ENCODE data around the gene NPIPB8. TPM values are rescaled to one million over a fixed set of nuclear protein-coding genes. Genes with fewer than 3 reads are reported as not detected.
A peak's percentile ranks its signal among the peaks of the same experiment; 100 is the strongest.

NPIPB8 gene
- total and polyA plus RNA-seq, 2 of the 13 experiments (the other 11 are each of a cell fraction or from before 2014, with no cell fraction given) = 0.49 to 2.3 TPM

- TF ChIP-seq CSRNP1 (CRISPR knock-in tag; IDR thresholded peaks at IDR 0.05) (no peak), ZNF550 (CRISPR knock-in tag; IDR thresholded peaks at IDR 0.05; ENCODE audit: borderline replicate concordance) (peak; percentile 74; the same call in 1 of the 2 replicates), AGO2 (optimal IDR thresholded peaks at IDR 0.05; ENCODE audit: low read depth, low read length) (no peak), ZNF7 (CRISPR knock-in tag; IDR thresholded peaks at IDR 0.05) (peak; percentile 26; the same call in 1 of the 2 replicates), ZNF761 (CRISPR knock-in tag; conservative IDR thresholded peaks at IDR 0.05) (no peak), ZNF589 (CRISPR knock-in tag; conservative IDR thresholded peaks at IDR 0.05) (peak; percentile 66; the same call in 1 of the 2 replicates), SAP130 (CRISPR knock-in tag; IDR thresholded peaks at IDR 0.05; ENCODE audit: low read depth) (peak; percentile 82), TEAD2 (CRISPR knock-in tag; IDR thresholded peaks at IDR 0.05) (no peak), MEIS2 (CRISPR knock-in tag; IDR thresholded peaks at IDR 0.05) (peak; percentile 19; the same call in 1 of the 2 replicates), RORA (CRISPR knock-in tag; IDR thresholded peaks at IDR 0.05) (no peak), ZNF800 (CRISPR knock-in tag; IDR thresholded peaks at IDR 0.05) (no peak), MXD3 (CRISPR knock-in tag; IDR thresholded peaks at IDR 0.05) (no peak; the same call in 1 of the 2 replicates), YEATS2 (CRISPR knock-in tag; IDR thresholded peaks at IDR 0.05; ENCODE audit: borderline replicate concordance) (peak; percentile 46), IRF9 (CRISPR knock-in tag; IDR thresholded peaks at IDR 0.05; ENCODE audit: borderline replicate concordance) (no peak; the same call in 1 of the 2 replicates), CBX5 (CRISPR knock-in tag; IDR thresholded peaks at IDR 0.05; ENCODE audit: borderline replicate concordance) (peak; percentile 58), FOXM1 (CRISPR knock-in tag; IDR thresholded peaks at IDR 0.05) (no peak)
- TF ChIP-seq, protein P1, sequence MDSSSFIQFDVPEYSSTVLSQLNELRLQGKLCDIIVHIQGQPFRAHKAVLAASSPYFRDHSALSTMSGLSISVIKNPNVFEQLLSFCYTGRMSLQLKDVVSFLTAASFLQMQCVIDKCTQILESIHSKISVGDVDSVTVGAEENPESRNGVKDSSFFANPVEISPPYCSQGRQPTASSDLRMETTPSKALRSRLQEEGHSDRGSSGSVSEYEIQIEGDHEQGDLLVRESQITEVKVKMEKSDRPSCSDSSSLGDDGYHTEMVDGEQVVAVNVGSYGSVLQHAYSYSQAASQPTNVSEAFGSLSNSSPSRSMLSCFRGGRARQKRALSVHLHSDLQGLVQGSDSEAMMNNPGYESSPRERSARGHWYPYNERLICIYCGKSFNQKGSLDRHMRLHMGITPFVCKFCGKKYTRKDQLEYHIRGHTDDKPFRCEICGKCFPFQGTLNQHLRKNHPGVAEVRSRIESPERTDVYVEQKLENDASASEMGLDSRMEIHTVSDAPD (CRISPR knock-in tag; IDR thresholded peaks at IDR 0.05) = no peak
- TF ChIP-seq, protein P2, sequence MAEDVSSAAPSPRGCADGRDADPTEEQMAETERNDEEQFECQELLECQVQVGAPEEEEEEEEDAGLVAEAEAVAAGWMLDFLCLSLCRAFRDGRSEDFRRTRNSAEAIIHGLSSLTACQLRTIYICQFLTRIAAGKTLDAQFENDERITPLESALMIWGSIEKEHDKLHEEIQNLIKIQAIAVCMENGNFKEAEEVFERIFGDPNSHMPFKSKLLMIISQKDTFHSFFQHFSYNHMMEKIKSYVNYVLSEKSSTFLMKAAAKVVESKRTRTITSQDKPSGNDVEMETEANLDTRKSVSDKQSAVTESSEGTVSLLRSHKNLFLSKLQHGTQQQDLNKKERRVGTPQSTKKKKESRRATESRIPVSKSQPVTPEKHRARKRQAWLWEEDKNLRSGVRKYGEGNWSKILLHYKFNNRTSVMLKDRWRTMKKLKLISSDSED (CRISPR knock-in tag; IDR thresholded peaks at IDR 0.05) = no peak
Measured at GRCh38 chr16:28609631-28610594, 28.0 kb upstream of the NPIPB8 start, which contains the start of gene SULT1A1 (continued).

Data from HepG2 (cell line).